Right ventricle myocardium inferior (tissue), 1 donor: ENCODE results near the gene LRRC27. TPM values are rescaled to one million over a fixed set of nuclear protein-coding genes. Genes with fewer than 3 reads are reported as not detected.
A peak's percentile ranks its signal among the peaks of the same experiment; 100 is the strongest.
"Not testable (repeated sequence)": the region's sequence is repeated elsewhere in the genome, so short reads cannot be mapped to it uniquely, and the experiment has no call there.

Experiments
- ATAC-seq: fragments of 200-7000 bp; cut with Tn5 transposase; one replicate; pipeline ENCODE4 v1.9.1; 2020; ENCODE audit warnings: mild to moderate bottlenecking, moderate library complexity
- DNase-seq: peaks from one replicate; pipeline ENCODE4 v3.0.0; 2021; ENCODE audit errors: missing footprints
- intact Hi-C: fragments of 100-400 bp; cut with DNase I; formaldehyde crosslinking; loops from one replicate; pipeline ENCODE4 v1.11.0; 2022
- total RNA-seq: library from RNA; stranded (reverse); fragmentation: NEBNext Ultra II Directional; extraction: Animal tissue kit (Norgen Biotek cat#: 25700); gene quantifications from one replicate; pipeline ENCODE4 v1.2.1, GENCODE V29; 2021
- donor health status: DM: no; HTN: yes; CAD: no; lungs with severe emphysema.

LRRC27 gene
- total RNA-seq, 1 donor from 2014 or later: 4.2 TPM

DNA sequence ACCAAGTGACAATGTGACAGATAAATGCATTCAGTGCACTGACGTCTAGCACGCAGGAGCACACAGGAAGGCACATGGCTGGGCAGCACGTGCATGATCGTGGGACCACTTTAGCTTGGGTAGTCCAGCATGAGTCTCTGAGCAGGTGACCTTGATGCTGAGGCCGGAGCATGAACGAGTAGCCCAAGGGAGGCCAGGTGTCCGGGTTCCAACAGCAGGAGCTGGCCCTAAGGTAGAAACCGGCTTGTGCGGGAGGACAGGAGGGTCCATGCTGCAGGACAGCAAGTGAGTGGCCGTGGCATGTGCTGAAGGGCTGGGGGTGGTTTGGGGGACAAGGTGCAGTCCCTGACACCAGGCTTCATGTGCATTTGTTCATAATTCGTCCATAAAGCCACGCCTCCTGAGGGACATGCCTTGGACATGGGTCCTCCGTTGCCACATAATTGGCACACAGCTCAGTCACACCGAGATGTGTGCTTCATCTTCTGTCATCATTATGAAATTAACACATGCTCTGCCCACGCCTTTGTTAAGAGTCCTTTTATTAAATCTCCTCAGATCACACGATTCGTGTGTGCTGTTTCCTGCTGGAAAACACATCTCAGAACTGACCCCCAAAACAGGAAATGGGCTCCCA lies 21.2 kb upstream of the LRRC27 start:
- intact Hi-C loops: loop anchor here (2.0 kb wide), 1 partner anchor 20 kb away; no protein-coding TSS in a partner anchor
- DNase-seq (no peak), ATAC-seq (no peak)

DNA sequence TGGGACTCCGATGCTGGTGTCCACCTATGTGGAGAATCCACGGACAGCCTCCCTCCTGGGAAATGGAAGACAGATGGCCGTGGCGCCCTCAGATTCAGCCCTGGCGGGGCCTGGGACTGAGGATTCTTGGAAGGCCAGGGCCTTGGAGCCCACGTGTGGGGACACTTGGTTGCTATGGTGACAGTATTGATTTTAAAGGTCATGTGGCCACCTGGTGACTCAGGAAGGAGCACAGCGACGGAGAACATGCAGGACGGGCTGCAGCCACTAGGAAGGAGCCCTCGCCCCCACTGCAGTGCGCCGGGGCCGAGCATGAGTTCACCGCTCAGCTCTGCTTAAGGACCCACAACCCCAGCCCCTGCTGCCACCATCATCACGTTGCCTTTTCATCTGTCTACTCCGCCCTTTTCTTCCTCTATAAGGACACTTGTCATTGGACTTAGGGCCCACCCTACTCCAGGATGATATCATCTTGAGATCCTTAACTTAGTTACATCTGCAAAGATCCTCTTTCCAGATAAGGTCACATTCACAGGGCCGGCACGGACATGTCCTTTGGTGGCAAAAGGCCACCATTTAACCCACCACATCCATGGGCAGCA lies 20.6 kb upstream of the LRRC27 start:
- DNase-seq (no peak), ATAC-seq (no peak)
- intact Hi-C loops: loop anchor here (2.0 kb wide), 1 partner anchor 19 kb away; no protein-coding TSS in a partner anchor

DNA sequence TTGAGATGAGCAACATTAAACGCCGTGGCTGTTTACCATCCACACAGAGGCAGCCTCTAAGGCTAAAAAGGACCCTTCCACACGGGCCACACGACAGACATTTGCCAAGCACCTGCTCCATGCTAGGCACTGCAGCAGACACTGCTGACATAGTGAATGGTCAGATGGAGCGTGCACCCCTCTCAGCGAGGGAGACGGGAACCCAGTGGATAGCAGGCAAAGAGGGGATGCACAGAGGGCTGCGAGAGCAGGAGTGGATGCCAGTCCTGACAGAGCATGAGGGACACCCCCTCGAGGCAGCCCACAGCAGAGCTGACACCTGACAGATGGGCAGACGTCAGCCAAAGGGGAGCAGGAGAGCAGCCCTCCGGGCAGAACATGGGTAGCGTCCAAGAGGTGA lies 18.7 kb upstream of the LRRC27 start:
- ATAC-seq (no peak), DNase-seq (no peak)
- intact Hi-C loops: no loop called here

DNA sequence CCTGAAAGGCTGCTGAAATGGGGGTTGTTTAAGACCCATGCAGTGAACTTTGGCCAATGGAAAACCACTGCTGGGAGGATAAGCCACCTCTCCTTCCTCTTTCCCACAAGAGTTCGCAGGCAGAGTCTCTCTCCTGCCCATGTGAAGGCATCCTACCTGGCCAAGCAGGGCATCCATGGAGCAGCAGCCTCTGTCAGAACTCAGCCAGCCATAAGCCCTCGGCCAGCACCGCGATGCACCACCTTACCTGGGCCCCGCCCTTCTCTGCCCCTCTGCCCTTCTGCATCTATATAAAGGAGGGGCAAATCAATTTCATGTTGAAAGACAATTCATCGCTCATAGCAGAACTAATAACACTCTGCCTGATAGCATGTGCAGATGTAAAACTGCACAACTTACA lies 18.1 kb upstream of the LRRC27 start:
- intact Hi-C loops: no loop called here
- no peak for ATAC-seq
- DNase-seq: no peak

DNA sequence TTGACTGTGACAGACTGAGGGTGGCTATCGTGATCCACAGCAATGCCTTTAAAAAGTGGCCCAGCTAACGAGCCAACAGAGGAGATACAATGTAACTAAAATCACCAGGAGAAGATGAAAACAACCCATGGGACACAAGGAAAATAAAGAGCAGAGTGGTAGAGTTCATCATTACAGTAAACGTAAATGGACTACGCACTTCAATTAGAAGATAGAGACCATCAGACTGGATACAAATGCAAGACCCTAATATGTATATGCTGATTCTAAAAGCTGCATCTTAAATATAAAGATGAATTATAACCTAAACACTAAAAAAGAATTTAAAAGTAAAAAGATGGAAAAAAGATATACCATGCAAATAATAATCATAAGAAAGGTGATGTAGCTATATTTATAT lies 17.7 kb upstream of the LRRC27 start:
- ATAC-seq (no peak), DNase-seq (no peak)
- intact Hi-C loops: no loop called here

DNA sequence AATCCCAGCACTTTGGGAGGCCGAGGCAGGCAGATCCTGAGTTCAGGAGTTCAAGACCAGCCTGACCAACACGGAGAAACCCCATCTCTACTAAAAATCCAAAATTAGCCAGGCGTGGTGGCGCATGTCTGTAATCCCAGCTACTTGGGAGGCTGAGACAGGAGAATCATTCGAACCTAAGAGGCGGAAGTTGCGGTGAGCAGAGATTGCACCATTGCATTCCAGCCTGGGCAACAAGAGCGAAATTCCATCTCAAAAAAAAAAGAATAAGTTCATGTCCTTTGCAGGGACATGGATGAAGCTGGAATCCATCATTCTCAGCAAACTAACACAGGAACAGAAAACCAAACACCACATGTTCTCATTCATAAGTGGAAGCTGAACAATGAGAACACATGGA lies 17.1 kb upstream of the LRRC27 start:
- DNase-seq, ATAC-seq, intact Hi-C loops: not testable (repeated sequence)

DNA sequence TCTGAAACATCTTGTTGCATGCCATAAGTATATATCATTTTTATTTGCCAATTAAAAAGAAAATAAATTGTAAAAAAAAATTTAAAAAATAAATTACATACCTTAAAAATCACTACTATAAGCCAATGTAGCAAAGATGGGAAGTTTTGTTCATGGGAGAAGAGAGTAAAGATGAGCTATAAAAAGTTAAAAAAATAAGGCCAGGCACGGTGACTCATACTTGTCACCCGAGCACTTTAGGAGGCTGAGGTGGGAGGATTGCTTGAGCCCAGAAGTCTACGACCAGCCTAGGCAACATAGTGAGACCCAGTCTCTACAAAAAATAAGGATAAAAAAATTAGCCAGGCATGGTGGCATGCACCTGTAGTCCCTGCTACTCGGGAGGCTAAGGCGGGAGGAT lies 15.9 kb upstream of the LRRC27 start:
- intact Hi-C loops: no loop called here
- no peak for DNase-seq
- ATAC-seq: no peak

DNA sequence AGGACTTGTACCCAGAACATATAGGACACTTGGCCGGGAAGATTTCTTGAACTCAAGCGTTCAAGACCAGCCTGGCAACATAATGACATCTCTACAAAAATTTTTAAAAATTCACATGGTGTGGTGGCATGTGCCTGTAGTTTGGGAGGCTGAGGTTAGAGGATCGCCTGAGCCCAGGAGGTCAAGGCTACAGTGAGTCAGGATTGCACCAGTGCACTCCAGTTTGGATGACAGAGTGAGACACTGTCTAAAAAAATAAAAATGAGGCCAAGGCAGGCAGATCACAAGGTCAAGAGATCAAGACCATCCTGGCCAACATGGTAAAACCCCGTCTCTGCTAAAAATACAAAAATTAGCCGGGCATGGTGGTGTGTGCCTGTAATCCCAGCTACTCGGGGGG lies 14.5 kb upstream of the LRRC27 start:
- ATAC-seq, intact Hi-C loops, DNase-seq: not testable (repeated sequence)

DNA sequence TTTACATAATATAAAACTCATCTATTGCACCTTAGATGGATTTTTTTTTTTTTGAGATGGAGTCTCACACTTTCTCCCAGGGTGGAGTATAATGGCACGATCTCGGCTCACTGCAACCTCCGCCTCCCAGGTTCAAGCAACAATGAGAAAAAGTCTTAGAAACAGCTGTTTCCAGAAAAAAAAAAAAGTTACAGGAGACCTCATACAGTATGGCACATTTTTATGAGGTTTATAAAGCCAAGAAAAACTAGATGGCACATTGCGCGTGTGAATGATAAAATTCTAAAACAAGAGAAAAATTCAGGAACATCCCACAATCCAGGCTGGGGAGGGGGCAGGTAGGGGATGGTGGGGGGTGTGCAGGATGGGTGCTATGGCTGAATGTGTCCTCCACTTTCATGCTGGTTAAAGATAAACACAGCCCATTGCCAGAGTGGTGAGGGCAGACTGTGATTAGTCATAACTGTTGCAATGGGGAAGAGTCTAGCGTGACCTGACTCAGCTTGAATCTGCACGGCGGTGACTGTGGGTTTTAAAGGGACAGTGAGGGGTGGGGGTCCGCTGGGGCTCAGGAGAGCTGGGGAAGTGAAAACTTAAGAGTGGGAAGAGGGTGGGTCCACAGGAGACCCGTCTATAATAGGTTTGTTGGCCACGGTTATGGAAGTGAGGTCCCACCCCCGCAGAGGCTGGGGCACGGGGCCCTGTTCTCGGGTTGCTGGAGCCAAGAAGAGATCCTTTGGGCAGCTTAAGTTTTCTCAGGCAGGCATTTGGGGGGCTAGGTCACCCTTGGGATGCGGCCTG lies 11.9 kb upstream of the LRRC27 start:
- intact Hi-C loops: no loop called here
- ATAC-seq: no peak
- no peak for DNase-seq

DNA sequence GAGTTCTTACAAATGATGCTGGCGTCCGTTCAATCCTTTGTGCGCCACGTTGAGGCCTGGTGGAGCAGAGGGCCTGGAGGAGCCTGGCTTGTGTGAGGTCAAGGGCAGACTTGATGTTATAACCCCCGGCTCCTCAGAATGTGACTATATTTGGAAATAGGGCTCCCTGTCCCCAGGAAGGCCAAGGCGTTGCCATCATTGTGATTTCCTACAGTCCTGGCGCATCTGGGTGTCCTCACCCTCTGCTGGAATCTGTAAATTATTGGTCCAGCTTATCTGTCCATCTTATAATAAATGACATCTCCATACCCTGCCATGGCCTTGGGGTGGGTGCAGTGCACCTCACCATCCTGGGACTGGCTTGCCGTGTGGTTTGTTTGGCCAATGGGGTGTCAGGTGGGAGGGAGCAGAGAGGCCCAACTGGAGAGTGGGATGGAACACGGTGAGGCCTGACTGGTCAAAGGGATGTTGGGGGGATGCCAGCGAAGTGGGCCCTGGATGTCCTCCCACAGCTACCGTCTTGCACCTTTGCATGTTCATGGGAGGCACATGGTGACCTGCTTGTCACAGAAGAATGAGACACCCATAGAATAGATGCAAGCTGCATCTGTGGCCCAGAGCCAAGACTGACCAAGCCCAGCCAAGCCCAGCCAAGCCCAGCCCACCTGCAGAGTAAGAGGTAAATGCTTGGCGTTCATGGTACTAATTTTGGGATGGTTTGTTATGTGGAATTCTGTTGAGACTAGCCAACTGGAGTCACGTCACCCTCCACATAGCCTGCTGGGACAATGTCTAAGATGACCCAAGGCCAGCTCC lies 11.1 kb upstream of the LRRC27 start:
- no peak for DNase-seq
- peak; percentile 20 for ATAC-seq

DNA sequence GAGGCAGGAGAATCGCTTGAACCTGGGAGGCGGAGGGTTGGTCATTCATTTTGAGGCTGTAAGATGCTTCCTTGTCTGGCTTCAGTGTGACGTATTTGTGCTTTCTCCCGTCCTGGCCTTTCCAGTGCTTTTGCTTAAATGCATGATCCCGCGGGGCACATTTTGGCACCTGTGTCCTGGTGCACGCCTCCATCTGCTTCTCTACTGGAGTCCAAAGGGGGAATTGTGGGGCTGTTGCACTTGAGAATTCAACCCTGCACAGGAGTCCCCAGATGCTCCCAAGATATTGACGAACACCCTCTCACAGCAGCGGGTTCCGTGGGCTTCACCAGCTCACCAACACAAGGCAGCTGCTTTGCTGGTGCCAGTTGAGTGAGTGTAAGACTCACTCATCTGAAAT lies 10.3 kb upstream of the LRRC27 start:
- intact Hi-C loops: no loop called here
- no peak for DNase-seq
- no peak for ATAC-seq

More for the DNA sequence above, 11.1 kb upstream of the LRRC27 start:
- intact Hi-C loops: no loop called here

DNA sequence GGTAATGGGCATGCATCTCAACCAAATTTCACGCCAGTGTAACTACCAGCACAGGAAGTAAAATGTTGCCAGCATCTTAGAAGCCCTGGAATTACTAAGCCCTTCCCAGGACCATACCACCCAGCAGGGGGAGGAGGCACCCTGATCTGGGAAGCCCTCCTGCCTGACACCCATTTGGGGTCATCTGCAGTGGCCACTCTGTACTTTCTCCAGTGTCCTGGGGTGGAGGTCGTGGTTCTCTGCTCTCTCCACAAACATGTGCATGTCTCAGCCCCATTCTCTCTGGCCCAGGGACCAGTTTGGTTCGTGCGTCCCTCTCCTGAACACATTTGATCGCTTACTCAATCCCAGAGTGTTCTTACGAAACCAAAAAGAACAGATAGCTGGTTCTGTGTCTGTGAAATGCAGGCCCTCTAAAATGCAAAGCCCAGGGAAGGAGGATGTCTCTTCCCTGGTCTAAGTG lies 9.4 kb upstream of the LRRC27 start:
- no peak for ATAC-seq
- peak; percentile 32 for DNase-seq

DNA sequence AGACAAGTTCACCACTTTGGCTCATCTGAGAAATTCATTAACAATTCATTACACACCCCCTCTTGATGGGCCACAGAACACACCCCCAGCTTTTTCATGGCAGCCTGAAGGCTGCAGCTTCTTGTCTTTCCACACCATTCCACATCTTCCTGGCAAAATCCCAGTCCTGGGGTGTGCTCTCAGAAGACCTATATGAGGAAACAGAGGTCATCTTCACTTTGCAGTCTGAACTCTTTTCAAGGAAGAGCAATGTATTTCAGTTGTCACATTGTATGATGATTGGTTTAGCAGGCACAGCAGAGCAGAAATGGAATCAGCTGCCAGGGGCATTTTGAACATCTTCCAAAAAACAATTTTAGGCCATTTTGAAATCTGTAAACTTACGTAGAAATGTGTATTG lies 7.8 kb upstream of the LRRC27 start:
- ATAC-seq (no peak), DNase-seq (no peak)
- intact Hi-C loops: no loop called here

More for the DNA sequence above, 9.4 kb upstream of the LRRC27 start:
- intact Hi-C loops: no loop called here

DNA sequence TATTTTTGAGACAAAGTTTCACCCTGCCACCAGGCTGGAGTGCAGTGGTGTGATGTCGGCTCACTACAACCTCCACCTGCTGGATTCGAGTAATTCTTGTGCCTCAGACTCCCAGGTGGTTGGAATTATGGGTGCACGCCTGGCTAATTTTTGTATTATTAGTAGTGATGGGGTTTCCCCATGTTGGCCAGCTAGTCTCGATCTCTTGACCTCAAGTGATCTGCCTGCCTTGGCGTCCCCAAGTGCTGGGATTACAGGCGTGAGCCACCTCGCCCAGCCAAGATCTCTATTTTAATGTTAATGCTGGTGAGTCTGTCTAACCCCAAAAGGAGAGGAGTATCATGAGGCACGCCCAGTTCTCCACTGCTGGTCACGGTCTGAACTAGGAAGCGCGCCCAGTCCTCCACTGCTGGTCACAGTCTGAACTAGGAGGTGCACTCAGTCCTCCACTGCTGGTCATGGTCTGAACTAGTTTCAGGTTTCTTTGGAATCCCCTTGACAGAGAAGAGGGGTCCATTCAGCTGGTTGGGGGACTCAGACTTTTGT lies 5.6 kb upstream of the LRRC27 start:
- ATAC-seq: no peak
- intact Hi-C loops: no loop called here

DNA sequence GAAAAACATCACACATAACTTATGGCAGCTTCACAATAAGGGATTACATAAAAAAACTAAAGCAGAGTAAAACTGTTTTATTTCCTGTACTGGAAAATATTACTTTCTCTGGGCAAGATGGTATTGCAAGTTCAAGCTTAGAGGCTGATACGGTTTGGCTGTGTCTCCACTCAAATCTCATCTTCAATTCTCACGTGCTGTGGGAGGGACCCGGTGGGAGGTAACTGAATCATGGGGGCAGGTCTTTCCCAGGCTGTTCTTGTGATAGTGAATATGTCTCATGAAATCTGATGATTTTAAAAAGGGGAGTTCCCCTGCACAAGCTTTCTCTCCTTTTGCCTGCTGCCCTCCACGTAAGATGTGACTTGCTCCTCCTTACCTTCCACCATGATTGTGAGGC lies 5.1 kb upstream of the LRRC27 start:
- DNase-seq (no peak), ATAC-seq (no peak)
- intact Hi-C loops: no loop called here

More for the DNA sequence above, 5.6 kb upstream of the LRRC27 start:
- DNase-seq: no peak

DNA sequence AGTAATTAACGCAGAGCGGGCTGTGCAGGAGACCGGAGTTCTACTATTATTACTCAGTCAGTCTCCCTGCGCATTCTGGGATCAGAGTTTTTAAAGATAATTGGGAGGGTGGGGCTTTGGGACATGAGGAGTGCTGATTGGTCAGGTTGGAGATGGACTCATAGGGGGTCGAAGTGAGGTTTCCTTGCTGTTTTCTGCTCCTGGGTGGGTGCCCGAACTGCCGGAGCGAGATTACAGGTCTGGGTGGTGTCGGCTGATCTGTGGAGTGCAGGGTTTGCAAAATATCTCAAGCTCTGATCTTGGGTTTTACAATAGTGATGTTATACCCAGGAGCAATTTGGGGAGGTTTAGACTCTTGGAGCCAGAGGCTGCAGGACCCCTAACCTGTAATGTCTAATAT lies 3.9 kb upstream of the LRRC27 start:
- no peak for DNase-seq
- intact Hi-C loops: no loop called here
- ATAC-seq: no peak

DNA sequence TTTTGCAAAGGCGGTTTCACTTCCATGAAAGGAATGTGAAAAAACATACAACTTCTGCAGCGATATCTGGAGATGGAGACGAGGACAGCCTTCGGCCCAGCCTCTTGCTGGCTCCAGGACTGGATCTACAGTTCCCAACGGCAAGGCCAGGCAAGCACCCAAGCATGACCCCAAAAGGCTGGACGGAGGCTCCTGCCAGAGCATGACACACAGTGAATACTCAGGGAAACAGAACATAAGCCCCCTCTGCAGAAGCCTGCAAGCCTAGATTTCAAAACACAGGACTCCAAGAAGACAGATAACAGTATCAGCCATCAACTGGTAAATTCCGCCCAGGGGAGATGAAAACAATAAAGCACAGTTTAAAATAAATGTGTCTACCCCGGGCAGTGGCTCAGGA lies 3.3 kb upstream of the LRRC27 start:
- ATAC-seq (peak; percentile 64), DNase-seq (peak; percentile 90)
- intact Hi-C loops: no loop called here

DNA sequence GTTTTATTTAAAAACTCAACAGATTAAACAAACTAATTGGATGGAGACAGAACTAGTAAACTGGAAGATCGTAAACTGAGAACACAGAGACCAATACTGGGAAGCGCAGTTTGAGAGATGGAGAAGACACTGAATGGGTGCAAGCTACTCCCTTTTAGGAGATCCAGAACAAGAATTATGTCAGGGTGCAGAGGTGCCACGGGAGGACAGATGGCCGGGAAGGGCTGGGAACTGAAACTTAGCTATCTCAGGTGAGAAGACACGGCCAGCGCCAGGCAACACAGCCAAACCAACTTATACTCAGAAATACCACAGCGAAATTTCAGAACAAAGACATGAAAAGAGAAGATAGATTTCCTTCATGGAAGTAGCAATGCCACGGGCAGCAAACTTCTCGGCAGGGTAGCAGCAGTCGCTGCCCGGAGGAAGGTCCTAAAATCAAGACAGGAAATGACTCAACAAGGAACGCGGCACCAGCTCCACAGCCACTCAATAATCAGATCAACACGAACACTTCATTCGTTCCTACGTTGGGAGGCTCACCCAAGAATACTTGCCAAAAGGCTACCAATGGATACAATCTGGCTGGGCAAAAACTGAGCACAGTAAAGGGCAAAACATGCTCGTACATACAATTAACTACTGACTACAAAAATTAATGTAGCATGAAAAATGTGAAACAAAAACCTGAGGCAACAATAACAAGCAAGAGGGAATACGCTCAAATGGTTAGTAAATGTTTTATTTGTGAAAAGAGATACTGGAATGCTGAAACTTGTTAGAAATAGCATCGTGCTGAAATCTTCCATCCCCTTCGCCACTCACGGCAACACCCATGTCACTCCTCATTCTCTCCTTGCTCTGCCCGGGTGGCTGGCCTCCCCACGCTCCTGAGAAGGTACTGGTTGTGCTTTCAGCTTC lies 2.2 kb upstream of the LRRC27 start:
- DNase-seq: no peak
- intact Hi-C loops: loop anchor here (2.0 to 10.0 kb wide), 2 partner anchors 19 to 215 kb away; no protein-coding TSS in a partner anchor
- no peak for ATAC-seq
